Measurements from ENCODE around the gene CRIP3. TPM values are rescaled to one million over a fixed set of nuclear protein-coding genes. Genes with fewer than 3 reads are reported as not detected.

The CRIP3 gene
- total RNA-seq, 1 donor from 2014 or later: not detected

DNA sequence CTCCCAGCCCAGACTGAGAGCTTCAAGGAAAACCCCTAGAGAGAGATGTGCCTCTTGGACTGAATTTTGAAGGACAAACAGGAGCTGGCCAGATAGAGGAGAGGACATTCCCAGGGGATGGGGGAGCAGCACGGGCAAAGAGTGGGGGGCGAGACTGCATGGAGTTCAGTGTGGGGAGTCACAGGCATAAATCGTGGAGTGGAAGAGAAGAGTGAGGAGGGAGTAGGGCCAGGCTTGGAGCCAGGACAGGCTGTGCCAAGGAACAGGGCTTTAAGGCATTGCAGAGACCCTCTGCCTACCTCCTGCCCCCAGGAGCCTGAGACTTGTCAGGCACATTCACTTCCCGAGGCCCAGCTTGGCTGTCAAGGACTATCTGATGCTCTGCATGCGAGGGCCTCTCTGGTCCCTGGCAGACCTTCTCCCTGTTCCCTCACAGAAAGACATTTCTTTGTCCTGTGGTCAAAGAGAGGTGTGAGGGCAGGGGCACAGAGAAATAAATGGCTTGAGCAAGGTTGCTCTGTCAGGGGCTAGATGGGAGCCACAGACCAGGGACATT is 15.8 kb downstream of the CRIP3 start:
- Histone ChIP-seq H2AFZ (ENCODE audit: low read depth, low read length) (no peak overlapping the region), H3K27me3 (ENCODE audit: insufficient read depth, low read length) (no peaks in the 10 kb centered on the region), H4K20me1 (ENCODE audit: insufficient read depth, low read length) (no peaks in the 10 kb centered on the region), H3K4me1 (ENCODE audit: insufficient read depth, low read length) (no peaks in the 10 kb centered on the region), H3K27ac (ENCODE audit: low read depth, low read length) (no peak overlapping the region), H3K4me2 (ENCODE audit: low read length) (no peak overlapping the region), H3K36me3 (ENCODE audit: insufficient read depth, low read length) (no peaks in the 10 kb centered on the region), H3K4me3 (ENCODE audit: insufficient read depth, low read depth, low read length) (no peak overlapping the region), H3K9ac (ENCODE audit: low read length) (no peak overlapping the region), H3K9me3 (ENCODE audit: insufficient read depth, low read depth, low read length) (no peaks in the 10 kb centered on the region), H3K79me2 (ENCODE audit: insufficient read depth, low read length) (no peaks in the 10 kb centered on the region)
- no peak overlapping the region for H3K27ac Mint-ChIP-seq (ENCODE audit: unreplicated experiment)
- no peaks in the 10 kb centered on the region for H3K4me1 Mint-ChIP-seq (ENCODE audit: low read depth, unreplicated experiment)
- no peak overlapping the region for H3K4me3 Mint-ChIP-seq (ENCODE audit: unreplicated experiment)
- no peak for TF ChIP-seq EZH2 (IDR thresholded peaks at IDR 0.05; ENCODE audit: insufficient read depth, low read length)
- no peak for TF ChIP-seq CTCF (IDR thresholded peaks at IDR 0.05; ENCODE audit: insufficient read depth, low read depth, low read length)
- H3K27me3 Mint-ChIP-seq (ENCODE audit: low read depth, unreplicated experiment): peaks cover 23% of the 10 kb centered on the region
- no peaks in the 10 kb centered on the region for H3K9me3 Mint-ChIP-seq (ENCODE audit: unreplicated experiment)
- FAIRE-seq (no peak), DNase-seq (ENCODE audit: low read depth) (no peak)
- H3K36me3 Mint-ChIP-seq (ENCODE audit: low read depth, unreplicated experiment): no peaks in the 10 kb centered on the region

GRCh38 chr6:43292341-43292740 is 16.3 kb downstream of the CRIP3 start:
- Histone ChIP-seq H3K36me3 (ENCODE audit: insufficient read depth, low read length) (no peaks in the 10 kb centered on the region), H2AFZ (ENCODE audit: low read depth, low read length) (no peak overlapping the region), H3K27ac (ENCODE audit: low read depth, low read length) (no peak overlapping the region), H3K4me1 (ENCODE audit: insufficient read depth, low read length) (no peaks in the 10 kb centered on the region), H3K4me3 (ENCODE audit: insufficient read depth, low read depth, low read length) (no peak overlapping the region), H3K4me2 (ENCODE audit: low read length) (no peak overlapping the region), H4K20me1 (ENCODE audit: insufficient read depth, low read length) (no peaks in the 10 kb centered on the region), H3K9me3 (ENCODE audit: insufficient read depth, low read depth, low read length) (no peaks in the 10 kb centered on the region), H3K9ac (ENCODE audit: low read length) (no peak overlapping the region), H3K27me3 (ENCODE audit: insufficient read depth, low read length) (no peaks in the 10 kb centered on the region), H3K79me2 (ENCODE audit: insufficient read depth, low read length) (no peaks in the 10 kb centered on the region)
- H3K36me3 Mint-ChIP-seq (ENCODE audit: low read depth, unreplicated experiment): no peaks in the 10 kb centered on the region
- FAIRE-seq (no peak), DNase-seq (ENCODE audit: low read depth) (no peak)
- peaks cover 4% of the 10 kb centered on the region for H3K4me1 Mint-ChIP-seq (ENCODE audit: low read depth, unreplicated experiment)
- H3K4me3 Mint-ChIP-seq (ENCODE audit: unreplicated experiment): no peak overlapping the region
- no peak overlapping the region for H3K27ac Mint-ChIP-seq (ENCODE audit: unreplicated experiment)
- TF ChIP-seq EZH2 (IDR thresholded peaks at IDR 0.05; ENCODE audit: insufficient read depth, low read length): no peak
- no peaks in the 10 kb centered on the region for H3K9me3 Mint-ChIP-seq (ENCODE audit: unreplicated experiment)
- H3K27me3 Mint-ChIP-seq (ENCODE audit: low read depth, unreplicated experiment): peaks cover 23% of the 10 kb centered on the region

DNA sequence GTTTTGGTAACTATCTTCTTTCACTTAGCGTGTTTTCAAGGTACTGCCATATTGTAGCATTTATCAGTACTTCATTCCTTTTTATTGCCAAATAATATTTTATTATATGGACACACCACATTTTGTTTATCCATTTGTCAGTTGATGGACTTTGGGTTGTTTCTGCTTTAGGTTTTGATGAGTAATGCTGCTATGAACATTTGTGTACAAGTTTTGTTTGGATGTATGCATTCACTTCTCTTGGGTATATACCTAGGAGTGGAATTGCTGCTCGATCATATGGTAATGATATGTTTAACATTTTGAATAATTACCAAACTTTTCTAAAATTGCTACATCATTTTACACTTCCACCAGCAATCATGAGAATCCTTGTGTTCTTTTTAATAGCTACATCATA is 16.9 kb downstream of the CRIP3 start:
- no peak overlapping the region for H3K27ac Mint-ChIP-seq (ENCODE audit: unreplicated experiment)
- peaks cover 9% of the 10 kb centered on the region for H3K4me1 Mint-ChIP-seq (ENCODE audit: low read depth, unreplicated experiment)

More for the DNA sequence above, 16.9 kb downstream of the CRIP3 start:
- FAIRE-seq (no peak), DNase-seq (ENCODE audit: low read depth) (no peak)
- Mint-ChIP-seq H3K9me3 (ENCODE audit: unreplicated experiment) (no peaks in the 10 kb centered on the region), H3K27me3 (ENCODE audit: low read depth, unreplicated experiment) (peaks cover 23% of the 10 kb centered on the region), H3K36me3 (ENCODE audit: low read depth, unreplicated experiment) (no peaks in the 10 kb centered on the region), H3K4me3 (ENCODE audit: unreplicated experiment) (no peak overlapping the region)
- Histone ChIP-seq H3K4me3 (ENCODE audit: insufficient read depth, low read depth, low read length) (no peak overlapping the region), H2AFZ (ENCODE audit: low read depth, low read length) (no peak overlapping the region), H3K27me3 (ENCODE audit: insufficient read depth, low read length) (no peaks in the 10 kb centered on the region), H3K9me3 (ENCODE audit: insufficient read depth, low read depth, low read length) (no peaks in the 10 kb centered on the region), H3K4me1 (ENCODE audit: insufficient read depth, low read length) (no peaks in the 10 kb centered on the region), H3K79me2 (ENCODE audit: insufficient read depth, low read length) (no peaks in the 10 kb centered on the region), H4K20me1 (ENCODE audit: insufficient read depth, low read length) (no peaks in the 10 kb centered on the region), H3K36me3 (ENCODE audit: insufficient read depth, low read length) (no peaks in the 10 kb centered on the region), H3K4me2 (ENCODE audit: low read length) (no peak overlapping the region), H3K27ac (ENCODE audit: low read depth, low read length) (no peak overlapping the region), H3K9ac (ENCODE audit: low read length) (no peak overlapping the region)
- no peak for TF ChIP-seq EZH2 (IDR thresholded peaks at IDR 0.05; ENCODE audit: insufficient read depth, low read length)
- no peak for TF ChIP-seq CTCF (IDR thresholded peaks at IDR 0.05; ENCODE audit: insufficient read depth, low read depth, low read length)

All from astrocyte (in vitro differentiated cells and primary cell).